Suprapubic skin (tissue), 4 donors: ENCODE data around the gene FOXK2.

Source experiments
- POLR2A ChIP-seq, 2 donors: fragments of 450-650 bp; IDR thresholded peaks; one replicate each; pipeline ENCODE4 v1.6.1; 2017; ENCODE audit warnings: antibody characterized with exemption in 2 of 2, mild to moderate bottlenecking in 2 of 2, moderate library complexity in 2 of 2
- POLR2AphosphoS5 ChIP-seq, 3 donors: sonication (generic); formaldehyde crosslinking; IDR thresholded peaks; one replicate each; pipeline ENCODE4 v1.6.1; 2017; ENCODE audit warnings: antibody characterized with exemption in 3 of 3
- TF ChIP-seq, protein P1 (sequence below), 2 donors: fragments of 200-600 bp in 1 of 2; fragments of 450-650 bp in 1 of 2; sonication (generic) in 1 of 2; IDR thresholded peaks; one replicate each; pipeline ENCODE4 v1.5.1; 2016 to 2019; ENCODE audit warnings: antibody characterized with exemption in 2 of 2, mild to moderate bottlenecking in 1 of 2, moderate library complexity in 1 of 2

DNA sequence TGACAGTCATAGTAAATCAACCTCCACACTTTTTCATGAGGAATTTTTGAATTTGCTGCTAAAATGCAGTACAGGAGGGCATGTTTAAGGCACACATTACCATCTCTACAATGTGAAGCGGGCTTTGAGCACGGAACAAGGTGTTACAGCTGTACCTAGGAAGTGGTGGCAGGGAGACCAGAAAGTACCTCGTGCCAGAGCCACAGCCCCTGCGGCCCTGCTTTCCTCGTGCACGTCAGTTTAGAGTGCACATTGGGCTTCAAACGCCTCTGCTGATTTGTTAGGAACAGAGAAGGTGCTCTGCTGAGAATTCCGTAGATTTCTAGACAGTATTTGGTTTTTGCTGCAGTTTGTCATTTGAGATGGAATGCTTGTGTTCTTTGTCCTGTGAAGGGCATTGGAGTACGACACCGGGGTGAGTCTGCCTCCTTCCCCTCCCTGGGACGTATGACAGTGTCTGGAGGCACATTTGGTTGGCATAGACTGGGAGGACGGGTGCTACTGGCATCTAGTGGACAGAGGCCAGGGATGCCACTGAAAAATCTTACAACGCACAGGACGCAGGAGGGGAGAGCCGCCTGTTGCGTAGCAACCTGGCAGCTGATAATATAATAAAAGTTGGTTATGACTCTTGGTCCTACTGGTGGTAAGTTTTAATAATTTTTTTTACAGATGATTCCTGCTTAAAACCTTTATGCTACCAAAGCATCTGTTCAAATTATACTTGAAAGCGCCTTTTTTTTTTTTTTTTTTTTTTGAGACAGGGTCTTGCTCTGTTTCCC lies 9.1 kb downstream of the FOXK2 start:
- no peak for TF ChIP-seq POLR2AphosphoS5 (IDR thresholded peaks at IDR 0.05)
- TF ChIP-seq, protein P1, sequence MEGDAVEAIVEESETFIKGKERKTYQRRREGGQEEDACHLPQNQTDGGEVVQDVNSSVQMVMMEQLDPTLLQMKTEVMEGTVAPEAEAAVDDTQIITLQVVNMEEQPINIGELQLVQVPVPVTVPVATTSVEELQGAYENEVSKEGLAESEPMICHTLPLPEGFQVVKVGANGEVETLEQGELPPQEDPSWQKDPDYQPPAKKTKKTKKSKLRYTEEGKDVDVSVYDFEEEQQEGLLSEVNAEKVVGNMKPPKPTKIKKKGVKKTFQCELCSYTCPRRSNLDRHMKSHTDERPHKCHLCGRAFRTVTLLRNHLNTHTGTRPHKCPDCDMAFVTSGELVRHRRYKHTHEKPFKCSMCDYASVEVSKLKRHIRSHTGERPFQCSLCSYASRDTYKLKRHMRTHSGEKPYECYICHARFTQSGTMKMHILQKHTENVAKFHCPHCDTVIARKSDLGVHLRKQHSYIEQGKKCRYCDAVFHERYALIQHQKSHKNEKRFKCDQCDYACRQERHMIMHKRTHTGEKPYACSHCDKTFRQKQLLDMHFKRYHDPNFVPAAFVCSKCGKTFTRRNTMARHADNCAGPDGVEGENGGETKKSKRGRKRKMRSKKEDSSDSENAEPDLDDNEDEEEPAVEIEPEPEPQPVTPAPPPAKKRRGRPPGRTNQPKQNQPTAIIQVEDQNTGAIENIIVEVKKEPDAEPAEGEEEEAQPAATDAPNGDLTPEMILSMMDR (IDR thresholded peaks at IDR 0.05) = peak; percentile 42 to 57
- no peak for TF ChIP-seq POLR2A (IDR thresholded peaks at IDR 0.05)
